Natural killer cell (primary cell): ENCODE results near the gene CCNI2. TPM values are rescaled to one million over a fixed set of nuclear protein-coding genes. Genes with fewer than 3 reads are reported as not detected.

Experiments used
- ATAC-seq, 3 donors: fragments of 150-1000 bp in 2 of 3; fragments of 200-7000 bp in 1 of 3; cut with Tn5 transposase; 1 replicate in 1 of 3; 2 replicates in 2 of 3; pipeline ENCODE4 v1.10.0; 2021; ENCODE audit warnings: mild to moderate bottlenecking in 2 of 3, moderate library complexity in 2 of 3
- DNase-seq, 2 donors: peaks; one replicate each; pipeline versions ENCODE4 v3.0.0 to v3.0.0-alpha.2; 2013 to 2021; ENCODE audit warnings: mixed read lengths in 1 of 2
- H3K27ac ChIP-seq: one replicate; pipeline ENCODE4 v1.5.1; 2013; ENCODE audit warnings: mild to moderate bottlenecking, low read length
- H3K27me3 ChIP-seq: one replicate; pipeline ENCODE4 v1.6.1; 2013; ENCODE audit warnings: low read length; ENCODE audit not compliant: control insufficient read depth, insufficient read depth
- H3K36me3 ChIP-seq: one replicate; pipeline ENCODE4 v1.6.1; 2013; ENCODE audit warnings: low read length; ENCODE audit not compliant: control insufficient read depth, insufficient read depth
- H3K4me1 ChIP-seq: one replicate; pipeline ENCODE4 v1.6.1; 2013; ENCODE audit warnings: low read length; ENCODE audit not compliant: control insufficient read depth, insufficient read depth
- H3K4me3 ChIP-seq: one replicate; pipeline ENCODE4 v1.5.1; 2013; ENCODE audit warnings: low read length
- H3K9me3 ChIP-seq: one replicate; pipeline ENCODE4 v1.6.1; 2013; ENCODE audit warnings: low read length; ENCODE audit not compliant: control insufficient read depth, insufficient read depth
- H3K27ac Mint-ChIP-seq, 2 donors: one replicate each; pipeline ENCODE4 v1.8.0; 2022; ENCODE audit warnings: mild to moderate bottlenecking in 2 of 2, mixed read lengths in 2 of 2, moderate library complexity in 1 of 2
- H3K27me3 Mint-ChIP-seq, 2 donors: one replicate each; pipeline ENCODE4 v1.8.0; 2022; ENCODE audit warnings: low read depth in 2 of 2, mixed read lengths in 2 of 2
- H3K36me3 Mint-ChIP-seq: one replicate; pipeline ENCODE4 v1.8.0; 2022; ENCODE audit warnings: mixed read lengths
- H3K4me1 Mint-ChIP-seq, 2 donors: one replicate each; pipeline ENCODE4 v1.8.0; 2022; ENCODE audit warnings: mixed read lengths in 2 of 2
- H3K4me3 Mint-ChIP-seq: one replicate; pipeline ENCODE4 v1.8.0; 2022; ENCODE audit warnings: mild to moderate bottlenecking, moderate library complexity, mixed read lengths
- H3K9me3 Mint-ChIP-seq, 2 donors: one replicate each; pipeline ENCODE4 v1.8.0; 2022; ENCODE audit warnings: mixed read lengths in 2 of 2
- CTCF ChIP-seq: fragments of 200-600 bp; IDR thresholded peaks from one replicate; pipeline ENCODE4 v1.8.0; 2022; ENCODE audit warnings: antibody characterized with exemption
- WGBS: methylation state at CpG from one replicate; pipeline ENCODE4 v1.1.7; 2013; ENCODE audit warnings: missing lambda C conversion rate; ENCODE audit not compliant: insufficient coverage; 5-methylcytosine and 5-hydroxymethylcytosine counted together
- intact Hi-C: fragments of 100-400 bp; cut with micrococcal nuclease; formaldehyde crosslinking; loops from one replicate; pipeline ENCODE4 v1.14.2; 2022
- total RNA-seq, 4 donors: library from RNA; stranded (reverse); fragments of 120-200 nt in 1 of 4; gene quantifications; one replicate each; pipeline versions ENCODE4 v1.2.3 to v1.2.4, GENCODE V29; 2013 to 2022

CCNI2 gene
- total RNA-seq, 3 donors from 2014 or later (not counting 1 experiment from before 2014, with no cell fraction given), result 0.23 to 1.5 TPM; not detected in 1

DNA sequence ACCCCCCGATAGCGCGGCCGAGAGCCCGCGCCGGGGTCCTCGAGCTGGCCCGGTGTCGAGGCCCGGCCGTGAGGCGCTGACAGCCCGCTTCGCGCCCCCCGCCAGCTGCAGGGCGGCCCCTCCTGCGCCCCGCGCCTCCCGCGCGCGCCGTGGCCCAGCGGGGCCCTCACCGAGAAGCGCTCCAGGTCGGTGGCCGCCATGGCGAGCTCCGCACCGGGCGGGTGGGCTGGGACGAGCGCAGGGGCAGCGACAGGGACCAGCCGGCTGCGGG is 29.6 kb downstream of the CCNI2 start:
- Mint-ChIP-seq H3K4me3 (no peak overlapping the region), H3K9me3 (no peaks in the 10 kb centered on the region), H3K27me3 (peaks cover 35 to 39% of the 10 kb centered on the region in 2 donors), H3K36me3 (no peaks in the 10 kb centered on the region), H3K27ac (no peak overlapping the region), H3K4me1 (peaks cover 7 to 8% of the 10 kb centered on the region in 2 donors)
- Histone ChIP-seq H3K27ac (no peak overlapping the region), H3K36me3 (no peaks in the 10 kb centered on the region), H3K9me3 (no peaks in the 10 kb centered on the region), H3K27me3 (peaks cover 27% of the 10 kb centered on the region), H3K4me1 (peaks cover 18% of the 10 kb centered on the region), H3K4me3 (peak overlapping the region; percentile 76)
- under 1% methylated on average over 40 of the region's 40 CpGs for WGBS
- intact Hi-C loops, result no loop called here
- DNase-seq (no peak), ATAC-seq (no peak)
- TF ChIP-seq CTCF, result no peak

- Mint-ChIP-seq H3K27me3 (peaks cover 37 to 44% of the 10 kb centered on the region in 2 donors), H3K4me1 (peaks cover 7 to 8% of the 10 kb centered on the region in 2 donors), H3K4me3 (peak within 1 kb of the TSS; percentile 73), H3K36me3 (no peaks in the 10 kb centered on the region), H3K9me3 (no peaks in the 10 kb centered on the region), H3K27ac (peak within 1 kb of the TSS in 1 of 2 donors; percentile 18)
- H3K27me3 ChIP-seq, result peaks cover 27% of the 10 kb centered on the region
- DNase-seq (peak; percentile 37 to 65), ATAC-seq (peak; percentile 71 to 81 (median 80))
- peak within 1 kb of the TSS; percentile 76 for H3K4me3 ChIP-seq
- no peaks in the 10 kb centered on the region for H3K36me3 ChIP-seq
- 7% methylated on average over 82 of the region's 82 CpGs for WGBS
- H3K4me1 ChIP-seq, result peaks cover 18% of the 10 kb centered on the region
- TF ChIP-seq CTCF, result no peak
- H3K9me3 ChIP-seq, result no peaks in the 10 kb centered on the region
- H3K27ac ChIP-seq, result no peak within 1 kb of the TSS
- intact Hi-C loops, result no loop called here
These were observed 30.2 kb downstream of the CCNI2 start, which contains the start of gene SEPTIN8 for GRCh38 chr5:132777209-132778069. Gene SEPTIN8 (minus strand): TSS chr5:132777239. CDS start chr5:132777137, 102 bp downstream.

DNA sequence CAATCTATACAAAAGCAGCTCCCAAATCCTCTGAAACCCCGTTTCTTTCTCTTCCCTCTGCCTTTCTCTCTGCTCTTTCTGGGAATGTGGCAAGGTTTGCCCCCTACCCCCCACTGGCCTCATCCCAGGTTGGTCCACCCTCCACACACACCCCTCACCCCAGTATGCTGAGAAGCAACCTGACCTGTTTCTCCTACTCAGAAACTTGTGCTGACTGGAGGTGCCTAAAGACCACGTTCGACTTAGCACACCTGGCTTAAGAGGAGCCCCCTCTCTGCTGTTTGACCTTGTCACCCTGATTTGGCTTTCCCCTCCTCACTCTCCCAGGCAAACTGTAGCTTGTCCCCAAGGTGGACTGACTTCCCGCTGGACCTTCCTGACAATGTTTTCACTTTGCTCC is 30.9 kb downstream of the CCNI2 start:
- intact Hi-C loops, result no loop called here
- ATAC-seq, result no peak
- no peak for TF ChIP-seq CTCF
- Histone ChIP-seq H3K36me3 (no peaks in the 10 kb centered on the region), H3K27ac (no peak overlapping the region), H3K4me3 (no peak overlapping the region), H3K9me3 (no peaks in the 10 kb centered on the region), H3K4me1 (peaks cover 18% of the 10 kb centered on the region), H3K27me3 (peaks cover 27% of the 10 kb centered on the region)
- Mint-ChIP-seq H3K27me3 (peaks cover 37 to 44% of the 10 kb centered on the region in 2 donors), H3K27ac (peak overlapping the region in 1 of 2 donors; percentile 18), H3K4me3 (peak overlapping the region; percentile 73), H3K9me3 (no peaks in the 10 kb centered on the region), H3K4me1 (peaks cover 7 to 8% of the 10 kb centered on the region in 2 donors), H3K36me3 (no peaks in the 10 kb centered on the region)
- WGBS, result 78% methylated on average over 4 of the region's 4 CpGs
- DNase-seq, result no peak
